Measurements from ENCODE around the gene RRAS. TPM values are rescaled to one million over a fixed set of nuclear protein-coding genes. Genes with fewer than 3 reads are reported as not detected.

The RRAS gene
- total RNA-seq, 4 donors from 2014 or later, result 62.9 to 113 (median 101) TPM

DNA sequence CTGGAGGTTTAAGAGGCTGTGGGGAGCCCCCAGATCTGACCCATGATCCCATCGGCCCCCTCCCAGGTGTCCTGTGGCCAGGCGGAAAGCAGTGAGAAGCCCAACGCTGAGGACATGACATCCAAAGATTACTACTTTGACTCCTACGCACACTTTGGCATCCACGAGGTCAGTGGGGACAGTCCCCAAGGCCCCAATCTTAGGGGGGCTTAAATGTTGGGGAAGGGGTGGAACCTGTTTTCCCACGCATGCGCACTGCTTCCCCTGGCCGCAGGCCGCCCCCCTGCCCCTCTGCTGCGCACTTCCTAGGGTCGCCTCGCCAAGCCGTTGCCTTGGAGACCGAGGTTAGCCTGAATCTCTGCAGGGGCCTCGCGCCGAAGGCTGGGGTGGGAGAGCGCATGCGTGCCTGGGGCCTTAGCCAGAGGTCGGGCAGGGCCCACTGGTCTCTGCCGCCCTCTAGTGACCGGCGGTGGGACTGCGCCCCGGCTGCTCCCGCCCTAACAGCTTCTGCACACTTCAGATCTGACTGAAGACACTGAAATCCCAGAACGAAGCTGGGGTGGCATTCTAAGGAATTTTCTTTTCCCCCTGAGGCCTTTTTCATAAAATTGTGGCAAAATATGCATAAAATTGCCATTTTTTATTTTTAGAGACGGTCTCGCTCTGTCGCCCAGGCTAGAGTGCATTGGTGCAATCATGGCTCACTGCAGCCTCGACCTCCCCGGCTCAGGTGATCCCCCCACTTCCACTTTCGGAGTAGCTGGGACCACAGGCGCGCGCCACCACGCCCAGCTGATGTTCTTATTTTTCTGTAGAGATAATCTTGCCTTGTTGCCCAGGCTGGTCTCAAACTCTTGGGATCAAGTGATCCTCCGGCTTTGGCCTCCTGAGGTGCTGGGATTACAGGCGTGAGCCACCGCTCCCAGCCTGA, 40.7 kb upstream of the RRAS start:
- TF ChIP-seq, protein P1, sequence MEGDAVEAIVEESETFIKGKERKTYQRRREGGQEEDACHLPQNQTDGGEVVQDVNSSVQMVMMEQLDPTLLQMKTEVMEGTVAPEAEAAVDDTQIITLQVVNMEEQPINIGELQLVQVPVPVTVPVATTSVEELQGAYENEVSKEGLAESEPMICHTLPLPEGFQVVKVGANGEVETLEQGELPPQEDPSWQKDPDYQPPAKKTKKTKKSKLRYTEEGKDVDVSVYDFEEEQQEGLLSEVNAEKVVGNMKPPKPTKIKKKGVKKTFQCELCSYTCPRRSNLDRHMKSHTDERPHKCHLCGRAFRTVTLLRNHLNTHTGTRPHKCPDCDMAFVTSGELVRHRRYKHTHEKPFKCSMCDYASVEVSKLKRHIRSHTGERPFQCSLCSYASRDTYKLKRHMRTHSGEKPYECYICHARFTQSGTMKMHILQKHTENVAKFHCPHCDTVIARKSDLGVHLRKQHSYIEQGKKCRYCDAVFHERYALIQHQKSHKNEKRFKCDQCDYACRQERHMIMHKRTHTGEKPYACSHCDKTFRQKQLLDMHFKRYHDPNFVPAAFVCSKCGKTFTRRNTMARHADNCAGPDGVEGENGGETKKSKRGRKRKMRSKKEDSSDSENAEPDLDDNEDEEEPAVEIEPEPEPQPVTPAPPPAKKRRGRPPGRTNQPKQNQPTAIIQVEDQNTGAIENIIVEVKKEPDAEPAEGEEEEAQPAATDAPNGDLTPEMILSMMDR (IDR thresholded peaks at IDR 0.05; ENCODE audit: low read depth), result no peak

DNA sequence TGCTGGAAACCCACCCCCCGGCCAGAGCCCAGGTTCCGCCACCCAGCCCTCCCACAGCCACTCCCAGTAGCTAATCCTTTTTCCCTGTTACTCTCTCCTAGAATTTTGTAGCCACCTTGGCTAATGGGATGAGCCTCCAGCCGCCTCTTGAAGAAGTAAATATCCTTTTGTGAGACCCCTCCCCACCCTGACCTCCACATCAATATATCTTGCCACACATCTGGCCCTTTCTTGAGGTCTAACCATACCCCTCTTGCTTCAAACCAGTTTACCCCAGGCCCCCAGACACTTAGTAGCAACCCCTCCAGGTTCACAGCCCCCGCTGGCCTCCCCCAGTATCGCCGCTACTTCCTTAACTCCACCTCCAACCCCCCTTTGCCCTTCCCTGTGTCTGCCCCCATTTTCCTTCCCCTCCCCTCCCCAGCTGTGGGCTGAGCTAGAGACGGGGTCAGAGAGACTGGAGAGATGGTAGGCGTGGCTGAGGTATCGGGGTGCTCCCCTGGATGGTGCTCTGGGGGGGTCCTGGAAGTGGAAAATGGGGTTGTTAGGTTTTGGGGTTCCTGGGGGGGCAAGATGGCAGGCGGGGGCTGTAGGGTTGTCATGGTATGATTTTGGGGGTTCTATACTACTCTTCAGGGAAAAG, 39.9 kb upstream of the RRAS start:
- TF ChIP-seq, protein P1 (IDR thresholded peaks at IDR 0.05; ENCODE audit: low read depth), result no peak

GRCh38 chr19:49678985-49679770, 39.2 kb upstream of the RRAS start:
- TF ChIP-seq, protein P1 (IDR thresholded peaks at IDR 0.05; ENCODE audit: low read depth), result no peak

- TF ChIP-seq, protein P1 (IDR thresholded peaks at IDR 0.05; ENCODE audit: low read depth), result no peak
These were observed 38.1 kb upstream of the RRAS start for GRCh38 chr19:49677901-49678674.

DNA sequence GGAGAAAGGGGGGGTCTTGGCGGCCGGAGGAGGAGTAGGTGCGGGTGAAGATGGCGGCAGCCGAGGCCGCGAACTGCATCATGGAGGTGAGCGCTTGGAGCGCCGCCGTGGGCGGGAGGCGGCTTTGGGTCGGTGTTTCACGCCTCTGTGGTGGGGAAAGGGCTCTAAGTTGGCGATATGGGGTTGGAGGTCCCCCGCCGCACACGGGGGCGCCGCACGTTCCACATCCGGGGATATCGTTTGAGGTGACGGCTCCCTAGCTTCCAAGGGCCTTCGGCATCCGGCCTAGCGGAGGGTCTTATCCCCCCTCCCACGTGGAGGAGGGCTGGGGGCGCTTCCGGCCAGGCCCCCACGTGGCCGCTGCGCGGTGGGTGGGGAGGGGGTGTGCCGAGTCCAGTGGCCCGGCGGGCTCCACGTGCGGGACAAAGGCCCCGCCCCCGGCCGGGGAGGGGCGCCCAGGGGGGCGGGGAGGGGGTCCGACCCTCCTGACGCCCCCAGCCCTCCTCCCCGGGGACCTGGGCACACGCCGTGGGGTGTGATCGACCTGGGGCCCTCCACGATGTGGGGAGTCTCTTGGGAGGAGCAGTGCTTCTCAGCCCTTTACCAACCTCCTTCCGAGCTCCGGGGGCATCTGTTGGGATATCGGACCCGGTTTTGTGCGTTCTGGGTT, 37.4 kb upstream of the RRAS start, which contains the start of gene PRMT1:
TSS of gene PRMT1 (plus strand) at position 41 of the 670 bp plus-strand sequence. CDS start at position 51, 10 bp downstream.
- TF ChIP-seq, protein P1 (IDR thresholded peaks at IDR 0.05; ENCODE audit: low read depth), result no peak

GRCh38 chr19:49676784-49677230, 36.9 kb upstream of the RRAS start:
- TF ChIP-seq, protein P1 (IDR thresholded peaks at IDR 0.05; ENCODE audit: low read depth), result no peak

Data from subcutaneous adipose tissue (tissue), 4 donors.